A549 (cell line): Measurements from ENCODE around the gene ZDHHC16.
"Not testable (repeated sequence)": the region's sequence is repeated elsewhere in the genome, so short reads cannot be mapped to it uniquely, and the experiment has no call there.

Source experiments
- JUN ChIP-seq, 2 experiments: fragments of >200 bp; sonication (Bioruptor Twin); formaldehyde crosslinking; IDR thresholded peaks; 2 replicates in 1 of 2; 3 replicates in 1 of 2; pipeline ENCODE4 v1.6.1; 2016 to 2017
- MAFK ChIP-seq: fragments of 450-650 bp; IDR thresholded peaks from 2 replicates; pipeline ENCODE4 v1.6.1; 2014; ENCODE audit not compliant: partially characterized antibody

GRCh38 chr10:97423757-97424098 is 22.2 kb upstream of the ZDHHC16 start:
- not testable (repeated sequence) for TF ChIP-seq MAFK; JUN (IDR thresholded peaks at IDR 0.05)
